ENCODE results near the gene MAPK8IP3.
"Not testable (repeated sequence)": the region's sequence is repeated elsewhere in the genome, so short reads cannot be mapped to it uniquely, and the experiment has no call there.

Gene MAPK8IP3

DNA sequence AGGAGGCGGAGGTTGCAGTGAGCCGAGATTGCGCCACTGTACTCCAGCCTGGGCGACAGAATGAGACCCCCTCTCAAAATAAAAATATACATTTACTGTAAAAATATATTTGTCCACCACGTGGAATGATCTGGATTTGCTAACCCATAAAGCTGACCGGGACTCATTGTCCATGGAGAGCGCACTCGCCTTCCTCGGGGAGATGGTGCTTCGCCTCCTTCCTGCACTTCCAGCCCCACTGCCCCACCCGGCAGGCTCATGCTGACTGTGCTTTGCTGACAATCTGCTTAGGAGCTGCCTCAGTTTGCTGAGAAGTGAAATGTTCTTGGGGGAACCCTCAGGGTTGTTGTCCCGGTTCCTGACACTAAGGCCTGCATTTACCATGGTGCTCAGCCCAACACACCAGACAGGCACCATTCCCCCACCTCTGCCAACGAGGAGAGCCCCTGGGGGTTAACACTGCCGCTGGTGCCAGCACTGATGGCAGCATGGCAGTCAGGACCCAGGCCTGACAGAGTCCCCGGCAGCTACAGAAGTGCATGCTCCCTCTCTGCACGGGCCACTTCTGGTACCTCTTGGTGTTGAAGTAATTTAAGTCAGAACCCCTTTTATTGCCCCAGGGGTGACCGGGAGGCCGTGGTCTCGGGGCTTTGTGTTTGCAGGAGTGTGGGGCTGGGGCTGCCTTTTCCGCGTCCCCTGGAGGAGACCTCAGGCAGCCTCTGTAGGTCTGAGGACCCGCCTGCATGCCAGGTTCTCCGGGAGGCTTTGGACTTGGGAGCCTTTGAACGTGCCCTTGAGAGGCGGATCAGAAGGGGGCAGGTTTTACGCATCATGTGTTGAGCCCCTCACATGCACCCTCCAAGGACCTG is 79.2 kb downstream of the MAPK8IP3 start:
- DNase-seq (ENCODE audit: low read depth in 1 of 2, low spot score in 1 of 2): no peak

DNA sequence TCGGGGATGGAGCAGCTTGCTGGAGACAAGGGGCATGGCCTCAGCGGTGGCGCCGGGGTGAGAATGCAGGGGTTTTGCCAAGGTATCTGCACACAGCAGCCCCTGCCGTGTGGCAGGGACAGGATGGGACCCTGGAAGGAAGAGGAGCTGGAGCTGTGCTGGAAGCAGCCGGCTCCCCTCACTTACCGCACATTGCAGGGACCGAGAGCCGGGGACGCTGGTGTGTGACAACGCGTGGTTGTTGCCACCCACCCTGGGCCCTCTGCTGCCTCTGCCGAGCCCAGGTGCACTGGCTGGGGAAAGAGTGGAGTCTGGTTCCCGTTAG is 79.8 kb downstream of the MAPK8IP3 start:
- DNase-seq (ENCODE audit: low read depth in 1 of 2, low spot score in 1 of 2): no peak

DNA sequence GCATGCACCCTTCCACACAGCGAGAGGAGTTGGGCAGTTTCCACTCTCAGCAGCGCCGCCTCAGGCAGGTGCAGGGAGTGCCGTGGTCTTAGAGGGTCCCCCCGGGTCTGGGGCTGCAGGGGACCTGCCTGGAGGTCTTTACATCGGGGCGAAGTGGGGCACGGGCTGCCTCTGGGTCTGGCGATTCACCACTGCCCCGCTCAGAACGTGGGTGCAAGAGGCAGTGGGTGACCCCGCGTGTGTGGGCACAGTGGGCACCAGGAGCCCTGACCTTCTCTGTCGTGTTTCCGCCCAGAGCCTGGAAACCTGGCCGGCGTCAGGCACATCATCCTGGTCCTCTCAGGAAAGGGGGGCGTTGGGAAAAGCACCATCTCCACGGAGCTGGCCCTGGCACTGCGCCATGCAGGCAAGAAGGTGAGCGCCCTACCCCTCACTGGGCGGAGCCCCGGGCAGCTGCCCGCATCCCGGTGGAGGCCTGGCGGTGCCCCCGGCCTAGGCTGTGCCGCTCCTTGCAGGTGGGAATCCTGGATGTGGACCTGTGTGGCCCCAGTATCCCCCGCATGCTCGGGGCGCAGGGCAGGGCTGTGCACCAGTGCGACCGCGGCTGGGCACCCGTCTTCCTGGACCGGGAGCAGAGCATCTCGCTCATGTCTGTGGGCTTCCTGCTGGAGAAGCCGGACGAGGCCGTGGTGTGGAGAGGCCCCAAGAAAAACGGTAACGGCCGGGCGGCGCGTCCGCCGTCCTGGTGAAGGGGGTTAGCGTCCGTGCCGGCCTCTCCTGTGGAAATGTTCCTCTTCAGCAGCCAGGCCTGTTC is 80.5 kb downstream of the MAPK8IP3 start:
- DNase-seq (ENCODE audit: low read depth in 1 of 2, low spot score in 1 of 2): no peak

DNA sequence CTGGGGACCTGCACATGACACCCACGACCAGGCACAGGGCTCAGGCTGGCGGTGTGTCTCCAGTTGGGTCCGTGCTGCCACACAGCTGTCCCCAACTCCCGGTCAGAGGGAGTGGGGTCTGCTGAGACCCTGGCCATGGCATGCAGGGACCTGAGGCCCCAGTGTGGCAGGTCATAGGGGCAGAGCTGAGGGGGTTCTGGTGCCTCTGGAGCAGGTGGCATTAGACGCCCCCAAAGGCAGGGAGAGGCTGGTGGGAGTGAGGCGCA is 81.0 kb downstream of the MAPK8IP3 start:
- no peak for DNase-seq (ENCODE audit: low read depth in 1 of 2, low spot score in 1 of 2)

DNA sequence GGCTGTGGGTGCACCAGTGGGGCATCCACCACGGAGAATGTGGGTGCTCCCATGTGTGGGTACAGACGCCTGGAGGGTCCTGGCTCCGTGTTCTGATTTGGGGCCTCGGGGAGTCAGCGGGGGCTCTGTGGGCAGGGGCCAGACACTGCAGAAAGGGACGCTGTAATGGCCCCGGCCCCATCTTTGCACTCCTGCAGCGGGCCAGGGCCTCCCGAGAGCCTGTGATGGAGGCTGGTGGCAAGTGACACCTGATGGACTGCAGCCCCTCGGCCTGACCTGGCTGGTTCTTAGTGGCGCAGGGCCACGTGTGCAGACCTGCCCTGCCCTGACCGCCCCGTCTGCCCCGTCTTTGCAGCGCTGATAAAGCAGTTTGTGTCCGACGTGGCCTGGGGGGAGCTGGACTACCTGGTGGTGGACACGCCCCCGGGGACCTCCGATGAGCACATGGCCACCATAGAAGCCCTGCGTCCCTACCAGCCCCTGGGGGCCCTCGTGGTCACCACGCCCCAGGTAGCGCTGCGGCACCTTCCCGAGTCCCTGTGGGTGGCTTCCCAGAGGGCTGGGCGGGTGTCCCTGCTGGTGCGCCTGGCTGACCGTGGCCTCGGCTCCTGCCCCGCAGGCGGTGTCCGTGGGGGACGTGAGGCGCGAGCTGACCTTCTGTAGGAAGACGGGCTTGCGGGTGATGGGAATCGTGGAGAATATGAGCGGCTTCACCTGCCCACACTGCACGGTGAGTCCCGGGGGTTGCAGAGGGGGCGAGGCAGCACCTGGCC is 81.5 kb downstream of the MAPK8IP3 start:
- no peak for DNase-seq (ENCODE audit: low read depth in 1 of 2, low spot score in 1 of 2)

DNA sequence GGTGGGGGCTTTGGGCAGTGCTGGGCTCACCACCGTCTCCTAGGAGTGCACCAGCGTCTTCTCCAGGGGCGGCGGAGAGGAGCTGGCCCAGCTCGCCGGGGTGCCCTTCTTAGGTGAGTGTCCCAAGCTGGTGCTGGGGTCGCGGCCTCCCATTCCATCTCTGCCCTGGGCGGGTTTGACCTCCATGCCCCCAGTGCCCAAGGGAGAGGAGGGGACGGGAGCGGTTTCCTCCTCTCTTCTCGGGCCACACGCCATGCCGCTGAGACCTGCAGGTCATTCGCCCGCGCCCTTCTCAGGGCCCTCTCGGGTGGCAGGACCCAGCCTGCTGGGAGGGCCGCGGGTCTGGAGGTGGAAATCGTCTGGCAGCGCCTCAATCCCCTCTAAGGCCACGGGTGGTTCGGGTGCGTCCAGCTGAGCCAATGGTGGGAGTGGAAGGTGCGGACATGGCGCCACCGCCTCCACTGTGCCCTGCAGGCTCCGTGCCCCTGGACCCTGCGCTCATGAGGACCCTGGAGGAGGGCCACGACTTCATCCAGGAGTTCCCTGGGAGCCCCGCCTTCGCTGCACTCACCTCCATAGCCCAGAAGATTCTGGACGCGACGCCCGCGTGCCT is 82.2 kb downstream of the MAPK8IP3 start:
- DNase-seq (ENCODE audit: low read depth in 1 of 2, low spot score in 1 of 2): no peak

DNA sequence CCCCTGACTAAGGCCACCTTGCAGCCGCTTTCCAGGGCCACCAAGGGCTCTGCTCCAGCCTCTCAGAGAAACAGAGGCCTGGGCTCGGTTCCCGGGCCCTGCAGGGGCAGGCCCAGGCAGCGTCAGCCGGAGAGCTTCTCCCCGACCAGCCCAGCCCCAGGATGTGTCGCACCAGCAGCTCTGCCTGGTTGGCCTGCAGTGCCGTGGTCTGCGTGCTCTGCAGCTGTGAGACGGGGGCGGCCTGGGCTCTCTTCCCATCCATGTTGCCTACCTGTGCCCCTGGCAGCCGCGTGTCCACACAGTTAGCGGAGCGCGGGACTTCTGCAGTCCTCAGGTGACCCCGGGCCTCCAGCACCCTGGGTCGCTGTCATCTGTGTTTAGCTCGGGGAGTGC is 82.7 kb downstream of the MAPK8IP3 start:
- no peak for DNase-seq (ENCODE audit: low read depth in 1 of 2, low spot score in 1 of 2)

DNA sequence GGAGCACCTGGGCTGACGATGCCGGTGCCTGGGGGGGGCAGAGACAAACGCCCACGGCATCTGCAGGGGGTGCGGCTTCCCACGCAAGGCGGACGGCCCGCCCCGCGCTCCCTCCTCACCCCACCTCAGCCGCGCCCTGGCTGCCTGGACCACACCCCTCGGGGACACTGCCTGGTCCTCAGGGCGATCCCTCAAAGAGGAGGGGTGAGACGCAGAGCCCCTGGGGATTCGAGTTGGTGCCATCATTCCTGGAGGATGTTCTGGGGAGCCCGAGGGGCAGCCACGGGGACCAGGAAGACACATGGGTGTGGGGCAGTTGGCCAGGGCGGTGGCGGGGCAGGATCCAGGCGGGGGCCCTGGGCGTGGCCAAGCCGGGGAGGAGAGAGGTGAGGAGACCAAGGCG is 83.6 kb downstream of the MAPK8IP3 start:
- no peak for DNase-seq (ENCODE audit: low read depth in 1 of 2, low spot score in 1 of 2)

DNA sequence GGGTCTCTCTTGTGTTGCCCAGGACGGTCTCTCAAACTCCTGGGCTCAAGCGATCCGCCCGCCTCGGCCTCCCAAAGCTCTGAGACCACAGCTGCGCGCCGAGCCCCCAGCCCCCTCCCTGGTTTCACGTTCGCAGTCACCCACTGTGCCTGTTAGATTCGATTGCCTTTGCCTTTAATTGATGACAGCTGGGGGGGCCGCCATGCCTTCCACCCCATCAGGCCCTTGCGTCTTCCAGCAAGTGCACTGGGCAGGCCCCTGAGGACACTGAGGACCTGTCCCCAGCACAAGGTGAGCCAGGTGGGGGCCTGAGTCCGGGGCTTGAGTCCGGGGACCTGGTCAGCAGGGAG is 84.2 kb downstream of the MAPK8IP3 start:
- DNase-seq (ENCODE audit: low read depth in 1 of 2, low spot score in 1 of 2): no peak

DNA sequence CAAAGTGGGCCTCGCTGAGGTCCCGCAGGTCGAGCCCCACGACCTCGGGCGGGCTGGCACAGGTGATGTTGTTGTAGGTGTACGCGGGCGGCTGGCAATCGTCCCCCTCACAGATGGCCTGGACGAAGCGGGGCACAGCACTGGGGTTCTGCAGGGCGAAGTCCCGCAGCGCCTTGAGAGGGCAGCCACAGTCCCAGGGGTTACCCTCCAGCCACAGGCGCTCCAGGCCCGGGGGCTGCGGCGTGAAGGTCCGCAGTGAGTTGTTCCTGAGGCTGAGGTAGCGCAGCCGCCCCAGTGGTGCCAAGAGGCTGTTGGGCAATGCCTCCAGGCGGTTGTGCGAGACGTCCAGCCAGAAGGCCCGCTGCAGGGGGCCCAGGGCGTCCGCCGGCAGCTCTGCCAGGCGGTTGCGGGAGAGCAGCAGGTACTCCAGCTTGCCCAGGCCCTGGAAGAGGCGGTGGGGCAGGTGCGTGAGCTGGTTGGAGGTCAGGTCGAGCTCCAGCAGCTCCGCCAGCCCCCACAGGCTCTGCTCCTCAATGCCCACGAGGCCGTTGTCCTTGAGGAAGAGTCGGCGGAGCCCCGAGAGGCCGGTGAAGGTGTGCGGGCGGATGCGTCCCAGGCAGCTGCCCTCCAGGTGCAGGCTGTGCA is 84.7 kb downstream of the MAPK8IP3 start:
- no peak for DNase-seq (ENCODE audit: low read depth in 1 of 2, low spot score in 1 of 2)

DNA sequence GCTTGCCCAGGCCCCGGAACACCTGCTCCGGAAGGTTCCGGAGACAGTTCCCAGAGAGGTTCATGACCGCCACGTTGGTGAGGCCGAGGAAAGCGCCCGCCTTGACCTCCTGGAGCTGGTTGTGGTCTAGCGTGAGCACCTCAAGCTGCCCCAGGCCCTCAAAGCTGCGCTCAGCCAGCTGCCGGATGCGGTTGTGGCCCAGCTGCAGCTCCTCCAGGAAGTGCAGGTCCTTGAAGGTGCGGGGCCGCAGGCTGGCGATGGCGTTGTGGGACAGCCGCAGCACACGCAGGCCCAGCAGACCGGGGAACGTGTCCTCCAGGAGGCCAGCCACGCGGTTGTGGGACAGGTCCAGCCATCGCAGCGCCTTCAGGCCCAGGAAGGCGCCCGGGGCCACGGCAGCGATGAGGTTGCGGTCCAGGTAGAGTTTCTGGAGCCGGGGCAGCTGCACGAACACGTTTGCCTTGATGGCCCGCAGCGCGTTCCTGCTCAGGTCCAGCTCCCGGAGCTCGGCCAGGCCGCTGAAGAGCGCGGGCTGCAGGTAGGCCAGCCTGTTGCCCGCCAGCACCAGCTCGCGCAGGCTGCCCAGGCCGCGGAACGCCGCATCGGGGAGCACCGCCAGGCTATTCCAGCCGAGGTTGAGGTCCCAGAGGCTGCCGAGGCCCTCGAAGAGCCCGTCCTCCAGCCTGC is 85.4 kb downstream of the MAPK8IP3 start:
- DNase-seq (ENCODE audit: low read depth in 1 of 2, low spot score in 1 of 2): no peak

DNA sequence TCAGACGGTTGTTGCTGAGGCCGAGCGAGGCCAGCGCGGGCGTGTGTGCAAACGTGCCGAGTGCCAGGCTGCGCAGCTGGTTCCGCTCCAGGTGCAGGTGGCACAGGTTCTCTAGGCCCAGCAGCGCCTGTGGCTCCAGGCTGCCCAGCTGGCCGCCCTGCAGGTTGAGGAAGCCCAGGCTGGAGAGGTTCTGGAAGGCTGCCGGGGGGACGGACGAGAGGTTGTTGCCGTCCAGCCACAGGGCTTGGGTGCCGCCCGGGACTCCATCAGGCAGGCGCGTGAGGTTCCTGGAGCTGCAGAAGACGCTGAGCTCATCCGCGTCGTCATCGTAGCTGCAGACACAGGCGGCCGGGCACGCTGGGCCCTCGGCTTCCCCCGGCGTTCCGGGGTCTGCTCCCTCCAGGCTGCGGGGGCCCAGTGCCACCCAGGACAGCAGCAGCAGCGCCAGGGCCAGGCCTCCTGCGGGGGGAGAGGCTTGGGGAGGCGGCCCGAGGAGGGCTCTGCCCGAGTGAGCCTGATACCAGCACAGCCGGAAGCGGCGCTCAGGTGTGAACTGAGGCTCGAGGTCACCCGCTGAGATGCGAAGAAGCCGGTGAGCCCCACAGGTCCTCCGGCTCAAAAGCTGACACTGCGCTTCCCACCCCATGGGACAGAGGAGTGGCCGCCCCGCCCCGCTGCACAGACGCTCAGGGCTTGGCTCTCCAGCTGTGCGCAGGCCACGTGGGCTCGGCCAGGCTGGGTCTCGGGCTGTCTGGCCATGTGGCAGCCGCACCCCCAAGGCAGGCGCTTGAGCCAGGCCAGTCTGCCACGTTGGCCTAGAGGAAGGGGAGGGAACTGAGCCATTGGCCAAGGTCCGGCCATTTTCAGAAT is 86.2 kb downstream of the MAPK8IP3 start:
- DNase-seq (ENCODE audit: low read depth in 1 of 2, low spot score in 1 of 2): no peak

DNA sequence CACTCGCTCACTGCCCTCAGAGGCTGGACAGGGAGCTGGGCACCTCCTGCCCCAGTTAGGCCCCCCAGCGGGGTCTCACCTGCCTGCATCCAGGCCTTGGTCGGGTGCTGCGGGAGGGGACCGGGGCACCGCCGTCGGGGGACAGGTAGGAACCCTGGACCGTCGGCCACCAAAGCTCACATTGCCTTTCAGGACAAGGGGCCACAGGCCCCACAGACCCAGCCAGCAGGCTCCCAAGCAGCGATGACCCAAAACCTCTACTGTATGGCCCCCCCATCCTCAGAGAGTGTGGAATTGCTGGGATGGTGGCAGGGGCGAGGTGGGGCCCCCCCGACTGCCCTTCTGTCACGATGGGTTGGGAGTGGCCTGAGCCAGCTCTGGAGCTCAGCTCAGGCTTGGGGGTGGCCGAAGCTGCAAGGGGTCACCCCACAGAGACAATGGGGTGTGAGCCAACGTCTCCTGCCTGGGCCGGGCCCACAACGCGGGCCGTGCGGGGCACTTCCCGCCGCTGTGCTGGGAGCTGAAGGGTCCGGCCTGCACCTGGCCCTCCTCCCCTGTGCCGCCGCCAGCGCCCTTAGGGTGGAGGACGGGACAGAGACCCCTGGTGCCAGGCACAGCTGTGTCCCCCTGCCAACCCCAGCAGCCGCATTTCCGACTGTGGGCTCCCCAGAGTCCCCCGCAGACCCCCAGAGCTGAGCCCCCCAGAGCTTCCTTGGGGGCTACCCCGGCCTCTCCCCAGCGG is 87.0 kb downstream of the MAPK8IP3 start:
- DNase-seq (ENCODE audit: low read depth in 1 of 2, low spot score in 1 of 2): no peak

DNA sequence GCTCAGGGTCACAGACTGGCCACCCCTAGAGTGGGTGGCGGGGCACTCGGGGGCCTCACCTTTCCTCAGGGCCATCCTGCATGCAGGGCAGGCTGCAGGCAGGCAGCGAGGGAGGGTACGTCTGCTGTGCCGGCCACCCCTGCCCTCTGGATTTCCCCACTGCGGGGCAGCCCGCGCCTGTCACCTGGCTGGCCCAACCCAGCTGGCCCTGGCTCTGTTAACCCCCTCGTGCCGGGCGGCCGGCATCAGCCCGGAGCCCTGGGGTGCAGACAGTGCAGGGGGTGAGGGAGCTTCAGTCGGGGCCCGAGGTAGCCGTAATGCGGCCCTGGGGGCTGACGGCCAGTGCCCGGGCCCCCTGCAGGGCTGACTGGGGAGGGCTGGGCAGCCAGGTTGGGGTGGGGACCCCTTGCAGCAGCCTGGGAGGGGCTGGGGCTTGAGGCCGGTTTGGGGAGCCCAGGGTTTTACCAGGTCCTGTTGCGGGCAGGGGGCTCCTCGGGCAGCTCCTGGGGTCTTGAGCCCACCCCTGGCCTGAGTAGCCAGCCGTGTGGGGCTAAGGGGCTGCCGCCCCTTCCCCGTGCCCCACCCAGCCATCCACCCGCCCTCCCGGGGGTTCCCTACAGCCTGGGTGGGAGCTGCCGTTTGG is 87.7 kb downstream of the MAPK8IP3 start, which contains the start of gene IGFALS:
Gene IGFALS (minus strand): TSS at position 128 of the 643 bp plus-strand sequence. CDS start 53 bp downstream, at position 75.
- DNase-seq (ENCODE audit: low read depth in 1 of 2, low spot score in 1 of 2): no peak

DNA sequence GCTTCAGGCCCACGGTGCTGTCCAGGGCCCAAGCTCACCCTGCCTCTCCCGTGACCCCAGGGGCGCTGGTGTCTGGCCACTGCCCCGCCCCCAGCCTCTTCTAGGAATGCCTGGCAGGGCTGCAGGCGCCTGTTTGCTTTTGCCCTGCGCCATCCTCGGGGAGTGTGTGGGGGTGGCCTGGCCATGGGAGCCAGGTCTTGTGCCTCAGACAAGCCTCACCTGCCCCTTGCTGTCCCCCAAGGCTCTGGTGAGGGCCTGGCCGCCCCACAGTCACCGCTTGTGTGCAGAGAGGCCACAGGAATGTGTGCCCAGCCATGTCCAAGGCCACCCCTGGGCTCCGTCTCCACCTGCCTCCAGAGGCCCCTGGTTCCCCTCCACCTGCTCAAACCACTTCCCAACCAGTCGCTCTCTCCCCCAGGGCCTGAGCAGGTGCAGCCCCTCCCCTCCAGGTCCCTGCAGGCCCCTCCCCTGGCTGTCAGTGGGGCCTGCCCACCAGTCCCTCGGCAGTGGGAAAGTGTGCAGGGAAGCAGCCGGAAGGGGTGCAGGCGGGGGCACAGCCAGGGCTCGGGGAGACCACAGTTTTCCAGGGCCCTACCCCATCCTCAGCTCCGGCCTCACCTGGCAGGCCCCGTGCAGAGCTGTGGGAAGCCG is 88.4 kb downstream of the MAPK8IP3 start:
- no peak for DNase-seq (ENCODE audit: low read depth in 1 of 2, low spot score in 1 of 2)

DNA sequence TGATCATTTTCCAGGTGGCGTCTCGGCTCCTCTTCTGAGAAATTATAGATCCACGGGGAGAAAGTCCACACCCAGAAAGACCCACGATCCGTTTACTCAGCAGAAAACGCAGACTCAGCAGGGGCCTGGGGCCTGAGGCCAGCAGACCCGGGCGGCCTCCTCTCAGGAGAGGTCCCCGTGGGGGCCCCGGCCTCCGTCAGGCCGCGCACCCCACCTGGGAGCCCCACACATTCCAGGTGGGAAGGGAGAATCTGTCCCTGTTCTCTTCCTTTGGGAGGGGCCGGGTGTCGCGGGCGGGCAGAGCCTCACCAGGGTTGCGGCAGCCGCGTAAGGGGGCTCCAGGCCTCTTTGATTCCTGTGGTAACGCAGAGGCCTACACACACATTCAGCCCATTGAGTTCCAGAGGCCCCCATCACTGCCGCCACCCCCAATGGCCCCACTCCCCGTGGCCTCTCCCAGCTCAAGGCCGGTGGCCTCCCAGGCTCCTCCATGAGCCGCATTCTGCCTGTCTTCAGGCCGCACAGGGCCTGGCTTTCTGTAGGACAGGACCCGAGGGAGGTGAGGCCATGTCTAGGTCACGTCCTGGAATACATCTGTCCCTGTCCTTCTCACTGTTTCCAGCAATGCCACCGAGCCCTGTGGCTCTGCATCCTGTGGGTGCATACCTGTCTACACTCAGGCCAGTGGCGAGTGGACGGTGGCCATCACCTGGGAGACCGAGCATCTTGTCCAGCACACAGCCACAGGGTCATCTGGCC is 89.1 kb downstream of the MAPK8IP3 start:
- DNase-seq (ENCODE audit: low read depth in 1 of 2, low spot score in 1 of 2): no peak

DNA sequence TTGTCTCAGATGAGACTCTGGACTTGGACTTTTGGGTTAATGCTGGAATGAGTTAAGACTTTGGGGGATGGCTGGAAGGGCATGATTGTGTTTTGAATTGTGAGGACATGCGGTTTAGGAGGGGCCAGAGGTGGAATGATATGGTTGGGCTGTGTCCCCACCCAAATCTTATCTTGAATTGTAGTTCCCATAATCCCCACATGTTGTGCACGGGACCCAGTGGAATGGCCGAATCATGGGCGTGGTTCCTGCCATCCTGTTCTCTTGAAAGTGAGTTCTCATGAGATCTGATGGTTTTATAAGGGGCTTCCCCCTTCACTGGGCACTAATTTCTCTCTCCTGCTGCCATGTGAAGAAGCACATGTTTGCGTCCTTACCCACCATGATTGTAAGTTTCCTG is 93.3 kb downstream of the MAPK8IP3 start:
- not testable (repeated sequence) for DNase-seq (ENCODE audit: low read depth in 1 of 2, low spot score in 1 of 2)

All from activated T-helper 1 cell treated with anti-CD3 and anti-CD28 coated beads, Interleukin-2, amount 50 U/mL, for 16 hours (primary cell).